ENCODE data around the gene GARS1.

Gene GARS1

GRCh38 chr7:30656006-30656957, 61.6 kb downstream of the GARS1 start:
- Histone ChIP-seq H3K9me3 (ENCODE audit: control insufficient read depth, low read length) (no peaks in the 10 kb centered on the region), H3K4me3 (ENCODE audit: extremely low read depth, insufficient read depth, low read length, poor library complexity, severe bottlenecking) (no peak overlapping the region), H3K4me1 (ENCODE audit: control insufficient read depth, insufficient read depth, low read length, poor library complexity, severe bottlenecking) (no peaks in the 10 kb centered on the region), H3K27ac (ENCODE audit: low read depth, low read length, severe bottlenecking) (no peak overlapping the region), H3K36me3 (ENCODE audit: control insufficient read depth, insufficient read depth, low read length) (no peaks in the 10 kb centered on the region)
- 76 to 92% methylated on average over 11 to 12 of the region's 21 CpGs for WGBS, 2 experiments (ENCODE audit: insufficient coverage in 2 of 2)

GRCh38 chr7:30657131-30657530, 62.5 kb downstream of the GARS1 start:
- H3K27ac ChIP-seq (ENCODE audit: low read depth, low read length, severe bottlenecking): no peak overlapping the region
- no peaks in the 10 kb centered on the region for H3K9me3 ChIP-seq (ENCODE audit: control insufficient read depth, low read length)
- no peaks in the 10 kb centered on the region for H3K36me3 ChIP-seq (ENCODE audit: control insufficient read depth, insufficient read depth, low read length)
- no peaks in the 10 kb centered on the region for H3K4me1 ChIP-seq (ENCODE audit: control insufficient read depth, insufficient read depth, low read length, poor library complexity, severe bottlenecking)
- WGBS, 2 experiments (ENCODE audit: insufficient coverage in 2 of 2): 75% methylated on average over 1 of the region's 2 CpGs; no CpG with 5 or more reads in 1 of the 2 experiments
- no peak overlapping the region for H3K4me3 ChIP-seq (ENCODE audit: extremely low read depth, insufficient read depth, low read length, poor library complexity, severe bottlenecking)

- 93 to 94% methylated on average over 2 of the region's 3 CpGs for WGBS, 2 experiments (ENCODE audit: insufficient coverage in 2 of 2)
- no peaks in the 10 kb centered on the region for H3K36me3 ChIP-seq (ENCODE audit: control insufficient read depth, insufficient read depth, low read length)
- H3K9me3 ChIP-seq (ENCODE audit: control insufficient read depth, low read length): no peaks in the 10 kb centered on the region
- no peak overlapping the region for H3K4me3 ChIP-seq (ENCODE audit: extremely low read depth, insufficient read depth, low read length, poor library complexity, severe bottlenecking)
- H3K27ac ChIP-seq (ENCODE audit: low read depth, low read length, severe bottlenecking): no peak overlapping the region
- no peaks in the 10 kb centered on the region for H3K4me1 ChIP-seq (ENCODE audit: control insufficient read depth, insufficient read depth, low read length, poor library complexity, severe bottlenecking)
Observed at GRCh38 chr7:30658479-30659074, 63.9 kb downstream of the GARS1 start.

GRCh38 chr7:30659312-30659711, 64.6 kb downstream of the GARS1 start:
- no peaks in the 10 kb centered on the region for H3K36me3 ChIP-seq (ENCODE audit: control insufficient read depth, insufficient read depth, low read length)
- no peak overlapping the region for H3K27ac ChIP-seq (ENCODE audit: low read depth, low read length, severe bottlenecking)
- H3K4me3 ChIP-seq (ENCODE audit: extremely low read depth, insufficient read depth, low read length, poor library complexity, severe bottlenecking): no peak overlapping the region
- no peaks in the 10 kb centered on the region for H3K4me1 ChIP-seq (ENCODE audit: control insufficient read depth, insufficient read depth, low read length, poor library complexity, severe bottlenecking)
- WGBS, 2 experiments (ENCODE audit: insufficient coverage in 2 of 2): 83 to 100% methylated on average over 1 to 2 of the region's 3 CpGs
- H3K9me3 ChIP-seq (ENCODE audit: control insufficient read depth, low read length): no peaks in the 10 kb centered on the region

GRCh38 chr7:30660331-30661255, 65.9 kb downstream of the GARS1 start:
- Histone ChIP-seq H3K27ac (ENCODE audit: low read depth, low read length, severe bottlenecking) (no peak overlapping the region), H3K36me3 (ENCODE audit: control insufficient read depth, insufficient read depth, low read length) (no peaks in the 10 kb centered on the region), H3K4me3 (ENCODE audit: extremely low read depth, insufficient read depth, low read length, poor library complexity, severe bottlenecking) (no peak overlapping the region), H3K9me3 (ENCODE audit: control insufficient read depth, low read length) (no peaks in the 10 kb centered on the region), H3K4me1 (ENCODE audit: control insufficient read depth, insufficient read depth, low read length, poor library complexity, severe bottlenecking) (no peaks in the 10 kb centered on the region)
- 86 to 94% methylated on average over 6 to 16 of the region's 16 CpGs for WGBS, 2 experiments (ENCODE audit: insufficient coverage in 2 of 2)

- Histone ChIP-seq H3K9me3 (ENCODE audit: control insufficient read depth, low read length) (no peaks in the 10 kb centered on the region), H3K4me1 (ENCODE audit: control insufficient read depth, insufficient read depth, low read length, poor library complexity, severe bottlenecking) (no peaks in the 10 kb centered on the region), H3K36me3 (ENCODE audit: control insufficient read depth, insufficient read depth, low read length) (no peaks in the 10 kb centered on the region), H3K4me3 (ENCODE audit: extremely low read depth, insufficient read depth, low read length, poor library complexity, severe bottlenecking) (no peak overlapping the region), H3K27ac (ENCODE audit: low read depth, low read length, severe bottlenecking) (no peak overlapping the region)
- WGBS, 2 experiments (ENCODE audit: insufficient coverage in 2 of 2): 95 to 98% methylated on average over 2 to 5 of the region's 6 CpGs
Observed at GRCh38 chr7:30661926-30662325, 67.2 kb downstream of the GARS1 start.

- Histone ChIP-seq H3K27ac (ENCODE audit: low read depth, low read length, severe bottlenecking) (no peak overlapping the region), H3K9me3 (ENCODE audit: control insufficient read depth, low read length) (no peaks in the 10 kb centered on the region), H3K4me3 (ENCODE audit: extremely low read depth, insufficient read depth, low read length, poor library complexity, severe bottlenecking) (no peak overlapping the region), H3K36me3 (ENCODE audit: control insufficient read depth, insufficient read depth, low read length) (no peaks in the 10 kb centered on the region), H3K4me1 (ENCODE audit: control insufficient read depth, insufficient read depth, low read length, poor library complexity, severe bottlenecking) (no peaks in the 10 kb centered on the region)
- 78 to 83% methylated on average over 4 to 7 of the region's 9 CpGs for WGBS, 2 experiments (ENCODE audit: insufficient coverage in 2 of 2)
Observed at GRCh38 chr7:30662431-30662939, 67.8 kb downstream of the GARS1 start.

GRCh38 chr7:30663414-30663813, 68.7 kb downstream of the GARS1 start:
- no peak overlapping the region for H3K27ac ChIP-seq (ENCODE audit: low read depth, low read length, severe bottlenecking)
- no peaks in the 10 kb centered on the region for H3K9me3 ChIP-seq (ENCODE audit: control insufficient read depth, low read length)
- H3K36me3 ChIP-seq (ENCODE audit: control insufficient read depth, insufficient read depth, low read length): no peaks in the 10 kb centered on the region
- H3K4me3 ChIP-seq (ENCODE audit: extremely low read depth, insufficient read depth, low read length, poor library complexity, severe bottlenecking): no peak overlapping the region
- 84 to 89% methylated on average over 2 to 3 of the region's 4 CpGs for WGBS, 2 experiments (ENCODE audit: insufficient coverage in 2 of 2)
- H3K4me1 ChIP-seq (ENCODE audit: control insufficient read depth, insufficient read depth, low read length, poor library complexity, severe bottlenecking): no peaks in the 10 kb centered on the region

GRCh38 chr7:30664184-30664885, 69.7 kb downstream of the GARS1 start:
- H3K9me3 ChIP-seq (ENCODE audit: control insufficient read depth, low read length): no peaks in the 10 kb centered on the region
- H3K36me3 ChIP-seq (ENCODE audit: control insufficient read depth, insufficient read depth, low read length): no peaks in the 10 kb centered on the region
- 93 to 94% methylated on average over 2 of the region's 2 CpGs for WGBS, 2 experiments (ENCODE audit: insufficient coverage in 2 of 2)
- no peak overlapping the region for H3K4me3 ChIP-seq (ENCODE audit: extremely low read depth, insufficient read depth, low read length, poor library complexity, severe bottlenecking)
- H3K4me1 ChIP-seq (ENCODE audit: control insufficient read depth, insufficient read depth, low read length, poor library complexity, severe bottlenecking): no peaks in the 10 kb centered on the region
- H3K27ac ChIP-seq (ENCODE audit: low read depth, low read length, severe bottlenecking): no peak overlapping the region

GRCh38 chr7:30665043-30665442, 70.4 kb downstream of the GARS1 start:
- Histone ChIP-seq H3K4me3 (ENCODE audit: extremely low read depth, insufficient read depth, low read length, poor library complexity, severe bottlenecking) (no peak overlapping the region), H3K4me1 (ENCODE audit: control insufficient read depth, insufficient read depth, low read length, poor library complexity, severe bottlenecking) (no peaks in the 10 kb centered on the region), H3K36me3 (ENCODE audit: control insufficient read depth, insufficient read depth, low read length) (no peaks in the 10 kb centered on the region), H3K27ac (ENCODE audit: low read depth, low read length, severe bottlenecking) (no peak overlapping the region), H3K9me3 (ENCODE audit: control insufficient read depth, low read length) (no peaks in the 10 kb centered on the region)
- 85 to 88% methylated on average over 5 to 7 of the region's 8 CpGs for WGBS, 2 experiments (ENCODE audit: insufficient coverage in 2 of 2)

Measured in mesodermal cell (in vitro differentiated cells).